Activated naive CD8-positive, alpha-beta T cell treated with anti-CD3 and anti-CD28 coated beads, Interleukin-2, amount 50 U/mL, for 16 hours (primary cell): Measurements from ENCODE around the gene WNT7B.

Source experiments
- DNase-seq: peaks from one replicate; pipeline ENCODE4 v3.0.0-alpha.2; 2020; ENCODE audit warnings: low read depth, low spot score

WNT7B gene

DNA sequence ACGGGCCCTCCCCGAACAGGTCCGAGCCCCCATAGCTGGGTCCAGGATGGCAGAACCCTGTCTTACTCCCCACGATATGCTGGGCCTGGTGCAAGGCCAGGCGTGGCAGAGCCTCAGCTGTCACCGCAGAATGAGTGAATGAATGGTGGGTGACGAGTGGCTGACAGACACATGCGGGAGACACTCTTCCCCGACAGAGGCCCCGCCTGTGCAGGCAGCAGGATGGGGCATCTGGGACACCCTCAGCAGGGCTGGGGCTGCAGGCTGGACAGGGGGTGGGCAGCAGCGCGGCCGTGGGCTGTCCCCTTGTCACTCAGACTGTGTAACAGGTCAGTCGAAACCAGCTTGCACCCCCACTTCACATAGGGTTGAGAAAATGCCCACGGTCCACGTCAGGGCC lies 18.0 kb downstream of the WNT7B start:
- no peak for DNase-seq

DNA sequence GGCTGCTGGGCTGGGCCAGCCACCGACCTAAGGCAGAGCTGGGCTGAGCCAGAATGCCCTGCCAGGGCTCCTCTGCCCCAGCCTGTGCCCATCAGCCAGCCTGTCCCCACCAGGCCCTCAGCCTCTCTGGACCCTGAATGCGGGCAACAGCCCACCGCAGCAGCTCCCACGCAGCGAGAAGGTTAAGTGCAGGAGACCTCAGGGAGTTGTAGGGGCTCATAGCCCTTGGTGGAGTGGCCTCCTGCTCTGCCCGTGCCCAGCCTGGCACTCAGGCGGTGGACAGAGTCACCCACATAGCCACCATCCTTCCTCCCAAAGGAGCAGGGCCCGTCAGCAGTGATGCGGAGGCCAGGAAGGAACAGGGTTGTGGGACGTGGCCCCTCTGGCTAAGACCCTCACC lies 19.1 kb downstream of the WNT7B start:
- no peak for DNase-seq

DNA sequence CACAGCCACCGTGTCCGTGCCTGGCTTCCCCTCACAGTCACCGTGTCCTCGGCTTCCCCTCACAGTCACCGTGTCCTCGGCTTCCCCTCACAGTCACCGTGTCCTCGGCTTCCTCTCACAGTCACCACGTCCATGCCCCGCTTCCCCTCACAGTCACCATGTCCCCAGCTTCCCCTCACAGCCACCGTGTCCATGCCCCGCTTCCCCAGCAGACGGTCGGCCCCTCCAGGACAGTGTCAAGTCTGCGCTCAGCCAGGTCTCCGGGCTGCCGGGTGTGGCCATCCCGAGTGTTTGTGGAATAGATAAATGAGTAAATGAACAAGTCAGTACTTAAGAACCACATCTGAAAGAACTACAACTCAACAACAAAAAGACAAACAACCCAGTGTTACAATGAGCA lies 23.8 kb downstream of the WNT7B start:
- no peak for DNase-seq

DNA sequence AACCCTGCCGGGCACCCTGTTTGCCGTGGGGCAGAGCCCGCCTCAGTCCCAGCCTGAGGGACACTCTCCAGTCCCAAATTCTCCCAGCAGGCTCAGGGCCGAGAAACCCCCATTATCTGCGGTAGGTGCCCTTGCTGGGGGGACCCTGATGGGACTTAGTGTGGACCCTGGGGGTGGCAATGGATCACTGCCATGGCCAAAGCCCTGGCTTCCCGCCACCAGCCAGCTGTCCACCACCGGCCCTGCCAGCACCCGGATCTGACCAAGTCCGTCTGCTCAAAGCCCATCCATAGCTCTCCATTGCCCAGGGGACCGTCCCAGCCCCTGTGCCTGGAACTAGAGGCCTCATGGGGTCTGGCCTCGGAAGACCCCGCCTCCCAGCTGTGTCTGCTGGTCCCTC lies 24.4 kb downstream of the WNT7B start:
- no peak for DNase-seq

DNA sequence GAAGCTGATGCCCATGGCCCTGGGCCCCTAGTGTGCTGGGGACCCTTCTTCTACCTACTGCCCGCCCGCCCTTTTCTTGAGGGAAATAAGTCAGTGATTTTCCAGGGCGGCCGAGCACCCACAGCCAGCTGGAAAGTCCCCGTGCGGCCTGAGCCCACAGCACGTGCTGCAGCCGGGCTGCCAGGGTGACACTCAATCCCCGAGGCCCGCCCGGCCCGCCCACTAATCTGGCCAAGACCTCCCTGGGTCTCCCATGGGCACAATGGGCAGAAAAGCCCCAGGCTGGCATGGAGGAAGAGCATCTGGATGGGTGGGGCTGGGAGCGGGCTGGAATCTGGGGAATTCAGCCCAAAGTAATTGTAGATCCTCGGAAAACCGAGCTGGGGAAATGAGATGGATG lies 24.8 kb downstream of the WNT7B start:
- no peak for DNase-seq

DNA sequence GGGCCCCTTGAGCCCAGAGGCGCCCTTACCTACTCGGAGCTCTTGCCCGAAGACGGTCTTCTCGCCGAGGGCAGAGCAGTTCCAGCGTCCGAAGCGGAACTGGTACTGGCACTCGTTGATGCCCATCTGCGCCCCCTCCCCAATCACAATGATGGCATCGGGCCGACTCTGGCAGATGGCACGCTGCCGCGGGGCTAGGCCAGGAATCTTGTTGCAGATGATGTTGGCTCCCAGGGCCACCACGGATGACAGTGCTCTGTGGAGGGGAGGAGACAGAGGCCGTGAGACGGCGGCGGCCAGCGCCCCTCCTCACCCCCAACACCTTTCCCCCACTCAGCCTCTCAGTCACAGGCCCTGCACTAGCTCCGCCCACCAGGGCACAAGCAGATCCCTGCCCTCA lies 27.1 kb downstream of the WNT7B start:
- DNase-seq: no peak

DNA sequence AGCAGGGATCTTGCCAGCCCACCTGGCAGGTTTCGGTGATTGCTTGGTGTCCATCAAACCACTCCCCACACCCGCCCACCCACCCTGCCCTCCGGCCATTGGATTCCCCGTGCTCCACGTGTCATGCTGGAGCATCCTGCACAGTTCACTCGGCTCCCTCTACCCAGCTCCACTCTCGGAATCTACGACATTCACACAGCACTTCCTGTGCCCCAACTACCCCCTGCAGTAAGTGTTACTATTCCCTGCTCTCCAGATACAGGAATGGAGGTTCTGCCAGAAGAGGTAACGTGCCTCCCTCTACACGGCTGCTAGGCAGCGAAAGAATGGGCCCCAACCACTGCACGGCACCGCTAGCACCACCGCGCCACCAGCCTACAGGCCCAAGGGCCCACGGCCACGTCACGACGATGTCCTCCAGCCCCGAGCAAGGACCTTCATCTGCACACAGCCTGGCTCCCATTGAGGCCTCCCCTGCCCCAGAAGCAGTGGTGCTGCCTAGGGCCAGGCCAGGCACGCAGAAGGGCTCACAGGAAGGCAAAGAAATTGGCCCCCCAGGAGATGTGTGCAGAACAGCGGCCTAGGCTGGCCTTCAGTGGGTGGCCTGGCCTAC lies 27.6 kb downstream of the WNT7B start:
- no peak for DNase-seq

DNA sequence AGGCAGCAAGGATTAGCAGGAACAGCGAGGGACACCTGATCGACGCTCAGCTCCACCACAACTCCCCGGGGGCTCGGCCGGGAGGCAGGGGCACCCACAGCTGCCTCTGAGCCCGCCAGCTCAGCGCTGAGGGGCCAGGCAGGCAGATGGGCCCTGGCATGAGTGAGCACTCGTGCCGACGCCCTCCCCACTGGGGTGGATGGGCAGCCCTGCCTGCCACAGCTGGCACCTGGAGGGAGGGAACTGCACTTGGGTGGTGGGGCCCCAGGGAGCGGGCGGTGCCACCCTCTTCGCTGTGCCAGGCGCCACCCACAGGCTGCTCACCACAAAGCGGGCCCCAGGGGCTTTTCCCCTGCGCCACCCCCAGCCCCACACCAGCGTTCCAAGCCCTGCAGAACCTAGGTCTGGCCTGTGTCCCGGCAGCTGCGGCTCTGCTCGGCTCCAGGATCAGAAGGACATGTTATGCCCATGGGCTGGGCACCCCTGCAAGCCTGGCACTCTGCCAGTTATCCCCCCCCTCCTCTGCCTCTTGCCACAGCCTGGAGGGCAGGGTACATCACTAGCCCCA lies 28.8 kb downstream of the WNT7B start:
- no peak for DNase-seq

DNA sequence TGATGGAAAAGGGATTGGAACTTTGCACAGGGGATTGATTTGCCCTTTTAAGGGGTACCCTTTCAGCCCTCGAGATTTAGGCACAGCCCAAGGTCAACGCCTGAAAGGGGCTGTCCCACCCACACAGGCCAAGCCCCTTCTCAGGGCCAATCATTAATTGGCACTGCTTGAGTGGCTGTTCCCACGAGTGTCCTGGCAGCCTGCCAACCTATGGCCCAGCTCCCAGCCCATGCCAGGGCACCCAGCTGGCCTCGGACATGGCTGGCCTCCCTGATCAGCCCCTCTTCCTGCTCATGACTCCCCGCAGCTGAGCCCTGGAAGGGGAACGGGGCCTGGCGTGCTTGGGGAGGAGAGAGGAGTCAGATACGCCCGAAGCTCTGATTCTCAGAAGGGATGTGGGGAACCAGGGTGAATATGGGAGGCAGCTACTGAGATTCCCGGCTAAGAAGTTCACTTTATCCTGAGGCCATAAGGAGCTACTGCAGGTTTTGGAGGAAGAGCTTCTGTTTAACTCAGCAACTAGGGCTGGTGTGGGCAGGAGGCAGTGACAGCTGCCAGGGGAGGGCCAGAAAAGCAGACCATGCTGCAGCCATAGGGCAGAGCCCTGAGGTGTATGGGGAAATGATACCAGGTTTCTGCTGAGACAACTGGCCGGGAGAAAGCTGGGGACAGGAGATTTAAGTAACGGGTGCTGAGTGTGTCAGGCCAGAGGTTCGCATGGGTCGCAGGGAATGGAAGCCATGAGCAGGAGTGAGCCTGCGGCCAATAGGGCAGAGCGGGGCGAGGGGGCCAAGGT lies 30.0 kb downstream of the WNT7B start:
- DNase-seq: no peak

DNA sequence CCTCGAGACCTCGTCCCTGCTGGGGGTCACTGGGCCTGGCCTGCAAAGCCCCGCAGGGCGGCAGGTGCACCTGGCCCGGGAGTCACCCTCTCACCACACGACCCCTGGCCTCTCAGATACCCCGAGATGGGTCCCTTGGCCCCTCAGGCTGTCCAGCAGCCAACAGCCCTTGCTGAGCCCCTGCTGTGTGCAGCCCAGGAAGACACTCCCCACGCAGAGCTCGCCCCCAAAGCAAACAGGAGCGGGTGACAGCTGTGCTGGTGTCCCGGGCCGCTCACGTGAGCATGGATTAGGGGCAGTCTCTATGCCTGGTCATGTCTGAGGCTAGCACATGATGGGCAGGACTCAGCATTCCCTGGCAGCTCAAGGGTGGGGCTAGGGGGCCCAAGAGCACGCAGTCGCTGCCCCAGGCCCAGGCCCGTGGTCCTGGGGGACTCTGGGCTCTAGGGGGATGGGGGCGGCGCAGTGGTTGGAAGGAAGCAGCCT lies 31.3 kb downstream of the WNT7B start:
- DNase-seq: no peak

DNA sequence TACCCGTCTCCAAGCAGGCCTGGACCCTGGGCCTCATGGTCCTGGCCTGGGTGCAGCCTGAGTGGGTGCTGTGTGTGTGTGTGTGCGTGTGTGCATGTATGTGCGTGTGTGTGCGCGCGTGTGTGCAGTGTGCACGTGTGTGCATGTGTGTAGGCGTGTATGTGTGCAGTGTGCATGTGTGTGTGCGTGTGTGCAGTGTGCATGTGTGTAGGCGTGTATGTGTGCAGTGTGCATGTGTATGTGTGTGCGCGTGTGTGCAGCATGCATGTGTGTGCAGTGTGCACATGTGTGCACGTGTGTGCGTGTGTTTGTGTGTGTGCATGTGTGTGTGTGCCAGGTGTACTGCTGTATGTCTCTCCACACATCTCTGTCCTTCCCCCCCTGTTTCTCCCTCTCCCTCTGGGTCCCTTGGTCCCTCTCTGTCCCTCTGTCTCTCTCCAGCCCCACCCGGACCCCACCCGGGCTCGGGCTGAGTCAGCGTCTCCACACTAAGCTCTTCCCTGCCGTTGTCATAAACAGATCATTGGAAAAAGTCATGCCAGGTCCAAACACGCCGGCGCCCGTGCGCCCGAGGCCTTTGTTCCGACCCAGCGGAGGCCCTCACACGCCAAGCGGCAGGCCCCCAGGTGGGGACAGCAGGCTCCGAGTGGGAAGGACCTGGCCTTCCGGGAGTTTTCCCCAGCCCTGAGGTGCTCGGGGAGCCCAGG lies 34.0 kb downstream of the WNT7B start:
- DNase-seq: no peak

DNA sequence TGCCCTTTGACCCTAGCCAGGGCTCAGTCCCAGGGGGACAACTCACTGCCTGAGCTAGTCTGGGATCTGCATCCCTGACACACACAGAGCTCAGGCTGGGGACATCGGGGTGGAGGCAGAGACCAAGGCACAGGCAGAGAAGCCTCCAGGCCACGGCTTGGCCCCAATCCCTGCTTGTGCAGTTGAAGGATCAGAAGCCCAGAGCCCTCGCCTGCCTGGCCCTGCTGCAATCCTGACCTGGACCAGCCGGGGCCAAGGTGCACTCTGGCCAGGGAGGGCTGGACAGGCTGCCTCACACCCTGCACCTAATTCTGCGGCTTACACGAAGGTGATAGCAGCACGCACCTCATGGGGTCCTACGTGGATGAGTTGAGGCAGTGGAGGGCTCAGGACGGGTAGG lies 34.6 kb downstream of the WNT7B start:
- no peak for DNase-seq

DNA sequence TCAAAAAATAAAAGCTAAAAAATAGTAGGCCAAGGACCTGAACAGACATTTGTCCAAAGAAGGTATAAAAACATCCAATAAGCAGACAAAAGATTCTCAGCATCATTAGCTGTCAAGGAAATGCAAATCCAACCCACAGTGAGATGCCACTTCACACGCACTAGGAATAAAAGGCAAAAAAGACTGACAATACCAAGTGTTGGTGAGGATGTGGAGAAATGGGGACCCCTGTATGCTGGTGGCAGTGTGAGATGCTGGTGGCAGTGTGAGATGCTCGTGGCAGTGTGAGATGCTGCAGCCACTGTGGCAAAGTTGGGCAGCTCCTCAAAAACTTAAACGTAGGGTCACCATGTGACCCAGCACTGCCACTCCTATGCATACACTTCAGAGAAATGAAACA lies 38.0 kb downstream of the WNT7B start:
- no peak for DNase-seq

DNA sequence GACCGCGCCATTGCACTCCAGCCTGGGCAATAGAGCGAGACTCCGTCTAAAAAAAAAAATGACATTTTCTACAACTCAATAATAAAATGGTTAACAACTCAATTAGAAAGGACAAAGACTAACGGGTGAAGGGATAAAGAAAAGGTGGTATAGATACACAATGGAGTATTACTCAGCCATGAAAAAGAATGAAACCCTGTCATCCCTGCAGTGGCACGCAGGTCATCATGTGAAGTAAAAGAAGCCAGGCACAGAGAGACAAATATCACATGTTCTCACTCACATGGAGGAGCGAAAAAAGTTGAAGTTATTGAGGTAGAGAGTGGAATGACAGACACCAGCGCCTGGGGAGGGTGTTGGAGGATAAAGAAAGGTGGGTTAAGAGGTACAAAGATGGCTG lies 39.0 kb downstream of the WNT7B start:
- no peak for DNase-seq

DNA sequence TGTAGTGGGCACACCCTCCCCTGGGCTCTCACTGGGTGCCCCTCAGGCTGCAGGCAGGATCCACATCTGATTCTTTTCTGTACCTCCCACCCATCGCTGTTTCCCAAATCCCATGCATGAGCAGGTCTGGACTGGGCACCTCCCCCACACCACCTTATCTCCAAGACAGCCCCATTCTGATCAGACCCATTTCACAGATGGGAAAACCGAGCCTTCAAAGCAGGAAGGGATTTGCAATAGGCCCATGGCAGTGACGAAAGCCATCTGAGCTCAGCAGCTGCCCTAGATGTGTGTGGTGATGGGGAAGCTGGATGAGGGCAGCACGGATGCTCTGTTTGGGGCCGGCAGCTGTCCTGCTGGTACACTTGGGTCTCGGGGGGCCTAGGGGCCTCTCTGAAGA lies 41.4 kb downstream of the WNT7B start:
- DNase-seq: no peak

DNA sequence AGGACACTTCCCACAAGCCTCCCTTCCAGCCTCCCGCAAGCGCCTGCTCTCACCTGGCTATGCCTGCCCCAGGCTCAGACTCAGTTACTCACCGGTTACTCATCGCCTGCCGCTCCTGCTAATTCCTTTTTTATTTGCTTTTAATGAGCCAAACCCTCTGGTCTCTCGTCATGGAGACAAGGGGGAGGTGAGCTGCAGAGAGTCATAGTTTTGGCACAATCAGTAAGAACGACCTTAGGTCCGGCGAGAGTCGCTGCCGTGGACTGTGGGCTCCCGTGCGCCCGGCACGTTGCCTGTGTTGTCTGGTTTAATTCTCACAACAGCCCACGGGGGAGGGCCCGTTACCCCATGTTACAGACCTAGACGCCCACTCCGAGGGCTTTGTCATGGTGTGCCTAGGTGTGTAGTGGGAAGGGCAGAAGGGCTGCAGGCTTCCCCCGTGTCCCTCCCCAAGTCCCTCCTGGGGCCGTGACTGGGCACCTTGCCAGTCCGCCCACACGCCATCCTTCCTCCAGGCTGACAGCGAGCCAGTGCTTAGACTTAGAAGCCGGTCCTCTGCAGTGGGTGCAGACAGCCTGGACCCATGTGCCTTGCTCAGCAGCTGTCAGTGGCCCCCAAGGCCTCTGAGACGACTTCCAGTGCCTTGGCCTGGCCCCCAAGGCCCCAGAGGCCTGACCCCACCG lies 42.2 kb downstream of the WNT7B start:
- DNase-seq: no peak

DNA sequence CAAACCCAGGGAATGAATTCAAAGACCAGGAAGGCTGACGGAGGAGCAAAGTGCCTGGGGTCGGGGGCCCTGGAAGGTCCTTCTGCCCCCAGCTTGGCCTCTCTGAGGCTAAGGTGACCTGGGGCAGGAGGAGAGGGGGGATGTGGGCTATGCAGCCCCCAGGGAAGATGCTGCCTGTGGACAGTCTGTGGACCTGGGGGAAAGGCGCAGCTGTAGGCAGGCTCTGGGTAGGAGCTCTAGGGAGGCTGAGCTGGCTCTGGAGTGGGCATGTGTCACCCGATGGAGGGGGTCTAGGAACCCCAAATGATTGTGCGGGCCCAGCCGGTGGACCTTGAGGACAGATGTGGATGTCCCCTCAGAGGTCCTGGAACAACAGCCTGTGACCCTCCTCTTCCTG lies 42.8 kb downstream of the WNT7B start:
- no peak for DNase-seq

DNA sequence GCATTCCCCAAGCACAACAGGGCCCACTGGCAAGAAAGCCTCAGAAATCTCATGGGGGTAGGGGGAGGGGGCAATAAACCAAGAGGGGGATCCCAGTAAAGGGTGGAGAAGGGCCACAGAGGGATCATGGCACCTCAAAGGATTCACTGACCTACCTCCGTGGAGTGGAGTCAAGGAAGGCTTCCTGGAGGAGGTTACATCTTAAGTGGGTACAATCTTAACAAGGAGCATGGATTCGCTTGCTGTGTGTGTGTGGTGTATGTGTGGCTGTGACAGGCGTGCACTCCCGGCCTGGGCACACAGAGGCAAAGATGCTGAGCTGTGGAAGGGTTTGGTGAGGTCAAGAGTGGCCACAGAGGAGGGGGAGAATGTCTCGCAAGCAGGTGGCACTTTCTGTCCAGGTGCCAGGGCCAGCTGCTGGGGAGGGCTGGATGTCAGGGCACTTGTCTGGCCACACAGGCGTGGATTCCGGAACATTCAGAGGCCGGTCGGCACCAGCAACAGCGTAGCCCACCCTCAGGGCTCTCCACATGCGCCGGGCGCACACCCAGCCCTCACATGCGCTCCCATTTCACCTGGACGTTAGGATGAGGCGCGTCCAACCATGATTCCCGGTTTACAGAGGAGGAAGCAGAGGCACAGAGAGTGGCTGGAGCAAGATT lies 43.3 kb downstream of the WNT7B start:
- DNase-seq: no peak

DNA sequence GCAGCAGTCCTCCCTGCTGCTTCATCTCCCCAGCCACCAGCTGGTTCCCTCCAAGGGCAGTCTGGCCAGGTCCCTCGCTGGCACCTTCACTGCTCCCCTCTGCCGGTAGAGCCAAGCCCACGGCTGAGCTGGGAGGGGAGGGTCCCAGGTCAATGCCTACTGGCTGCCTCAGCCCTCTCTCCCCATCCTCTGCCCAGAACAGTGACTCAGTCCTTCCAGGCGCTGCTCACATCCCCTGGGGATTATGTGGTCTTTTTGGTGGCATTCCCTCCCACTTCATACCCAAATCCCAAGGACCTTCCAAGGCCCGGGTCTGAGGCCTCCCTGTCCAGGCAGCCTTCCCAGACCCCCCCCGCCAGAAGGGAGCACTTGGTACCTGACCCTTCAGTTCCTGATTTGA lies 44.9 kb downstream of the WNT7B start:
- DNase-seq: no peak

DNA sequence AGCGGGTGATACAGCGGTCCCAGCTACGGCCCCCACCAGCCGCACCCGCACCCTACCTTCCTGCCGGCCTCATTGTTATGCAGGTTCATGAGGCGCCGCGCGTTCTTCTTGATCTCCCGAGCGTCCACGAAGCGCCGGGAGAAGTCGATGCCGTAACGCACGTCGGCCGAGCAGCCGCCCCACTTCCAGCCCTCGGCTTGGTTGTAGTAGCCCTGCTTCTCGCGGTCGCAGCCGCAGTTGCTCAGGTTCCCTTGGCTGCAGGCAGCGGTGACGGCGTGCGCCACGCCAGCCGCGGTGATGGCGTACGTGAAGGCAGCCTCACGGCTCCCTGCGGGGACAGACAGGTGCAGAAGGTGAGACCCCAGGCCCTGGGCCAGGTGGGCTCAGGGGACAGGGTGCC lies 45.9 kb downstream of the WNT7B start:
- no peak for DNase-seq

DNA sequence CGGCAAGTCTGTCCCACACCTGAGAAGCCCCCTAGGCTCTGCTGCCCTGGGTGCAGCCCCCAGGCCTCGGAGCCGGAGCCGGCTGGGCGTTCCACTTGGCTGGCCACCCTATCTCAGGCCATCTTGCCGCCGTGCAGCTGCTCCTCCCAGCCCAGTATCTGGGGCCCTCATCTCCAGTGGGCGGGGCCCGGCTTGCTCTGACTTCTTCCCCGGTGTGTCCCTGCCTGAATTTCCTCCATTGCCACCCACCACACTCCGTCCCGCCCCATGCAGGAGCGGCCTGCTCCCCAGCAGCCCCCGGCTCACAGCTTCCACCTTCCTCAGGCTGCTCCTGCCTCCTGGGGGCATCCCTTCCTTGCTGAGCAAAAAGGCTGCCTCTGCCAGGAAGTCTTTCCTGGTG lies 46.6 kb downstream of the WNT7B start:
- no peak for DNase-seq
